ENCODE data around the gene OTOP1.
A peak's percentile ranks its signal among the peaks of the same experiment; 100 is the strongest.
"Not testable (repeated sequence)": the region's sequence is repeated elsewhere in the genome, so short reads cannot be mapped to it uniquely, and the experiment has no call there.

Gene OTOP1

GRCh38 chr4:4216648-4217047 is 10.1 kb downstream of the OTOP1 start:
- ATAC-seq (replicated peaks) (no peak), DNase-seq (no peak)
- Mint-ChIP-seq H3K27me3 (peaks cover 18 to 40% of the 10 kb centered on the region in 2 donors), H3K9me3 (no peaks in the 10 kb centered on the region), H3K27ac (no peak overlapping the region), H3K36me3 (ENCODE audit: insufficient read depth) (no peaks in the 10 kb centered on the region), H3K4me1 (ENCODE audit: low read depth in 2 of 2) (no peaks in the 10 kb centered on the region), H3K4me3 (no peak overlapping the region)

GRCh38 chr4:4213674-4214073 is 13.1 kb downstream of the OTOP1 start:
- not testable (repeated sequence) for H3K4me3 Mint-ChIP-seq; H3K36me3 Mint-ChIP-seq (ENCODE audit: insufficient read depth); H3K27ac Mint-ChIP-seq; H3K9me3 Mint-ChIP-seq; ATAC-seq (replicated peaks); DNase-seq; H3K4me1 Mint-ChIP-seq (ENCODE audit: low read depth in 2 of 2)
- H3K27me3 Mint-ChIP-seq, result peaks cover 40 to 56% of the 10 kb centered on the region in 2 donors

GRCh38 chr4:4206204-4206603 is 20.5 kb downstream of the OTOP1 start:
- no peak for ATAC-seq (replicated peaks)
- DNase-seq, result no peak
- Mint-ChIP-seq H3K27ac (no peak overlapping the region), H3K36me3 (ENCODE audit: insufficient read depth) (peaks cover 4% of the 10 kb centered on the region), H3K9me3 (no peaks in the 10 kb centered on the region), H3K4me3 (no peak overlapping the region), H3K4me1 (ENCODE audit: low read depth in 2 of 2) (no peaks in the 10 kb centered on the region), H3K27me3 (peaks cover 72 to 91% of the 10 kb centered on the region in 2 donors)

- H3K4me3 Mint-ChIP-seq, result no peak overlapping the region
- H3K4me1 Mint-ChIP-seq (ENCODE audit: low read depth in 2 of 2), result no peaks in the 10 kb centered on the region
- no peak overlapping the region for H3K27ac Mint-ChIP-seq
- ATAC-seq (replicated peaks) (no peak), DNase-seq (no peak)
- H3K27me3 Mint-ChIP-seq, result peaks cover 55 to 75% of the 10 kb centered on the region in 2 donors
- peaks cover 6% of the 10 kb centered on the region for H3K36me3 Mint-ChIP-seq (ENCODE audit: insufficient read depth)
- H3K9me3 Mint-ChIP-seq, result no peaks in the 10 kb centered on the region
These were observed 22.4 kb downstream of the OTOP1 start for GRCh38 chr4:4204401-4204745.

GRCh38 chr4:4203688-4204400 is 22.9 kb downstream of the OTOP1 start:
- Mint-ChIP-seq H3K4me3 (no peak overlapping the region), H3K36me3 (ENCODE audit: insufficient read depth) (peaks cover 6% of the 10 kb centered on the region), H3K27ac (no peak overlapping the region), H3K4me1 (ENCODE audit: low read depth in 2 of 2) (no peaks in the 10 kb centered on the region), H3K9me3 (no peaks in the 10 kb centered on the region), H3K27me3 (peaks cover 54 to 71% of the 10 kb centered on the region in 2 donors)
- DNase-seq (no peak), ATAC-seq (replicated peaks) (no peak)

- Mint-ChIP-seq H3K36me3 (ENCODE audit: insufficient read depth) (peaks cover 6% of the 10 kb centered on the region), H3K27ac (no peak overlapping the region), H3K9me3 (no peaks in the 10 kb centered on the region), H3K27me3 (peaks cover 51 to 70% of the 10 kb centered on the region in 2 donors), H3K4me1 (ENCODE audit: low read depth in 2 of 2) (no peaks in the 10 kb centered on the region), H3K4me3 (no peak overlapping the region)
- DNase-seq, result no peak
- no peak for ATAC-seq (replicated peaks)
These were observed 24.2 kb downstream of the OTOP1 start for GRCh38 chr4:4202510-4202909.

GRCh38 chr4:4200624-4201023 is 26.1 kb downstream of the OTOP1 start:
- H3K4me1 Mint-ChIP-seq (ENCODE audit: low read depth in 2 of 2), result no peaks in the 10 kb centered on the region
- H3K4me3 Mint-ChIP-seq, result no peak overlapping the region
- DNase-seq, result no peak
- no peak for ATAC-seq (replicated peaks)
- H3K27ac Mint-ChIP-seq, result no peak overlapping the region
- peaks cover 47 to 69% of the 10 kb centered on the region in 2 donors for H3K27me3 Mint-ChIP-seq
- H3K36me3 Mint-ChIP-seq (ENCODE audit: insufficient read depth), result peaks cover 3% of the 10 kb centered on the region
- no peaks in the 10 kb centered on the region for H3K9me3 Mint-ChIP-seq

GRCh38 chr4:4195354-4195753 is 31.4 kb downstream of the OTOP1 start:
- Mint-ChIP-seq H3K9me3 (no peaks in the 10 kb centered on the region), H3K36me3 (ENCODE audit: insufficient read depth) (no peaks in the 10 kb centered on the region), H3K4me3 (no peak overlapping the region), H3K4me1 (ENCODE audit: low read depth in 2 of 2) (peaks cover 2 to 3% of the 10 kb centered on the region in 2 donors), H3K27me3 (peaks cover 64 to 75% of the 10 kb centered on the region in 2 donors), H3K27ac (no peak overlapping the region)
- no peak for DNase-seq
- ATAC-seq (replicated peaks), result no peak

GRCh38 chr4:4188557-4188956 is 38.2 kb downstream of the OTOP1 start:
- not testable (repeated sequence) for H3K4me1 Mint-ChIP-seq (ENCODE audit: low read depth in 2 of 2); H3K4me3 Mint-ChIP-seq; H3K9me3 Mint-ChIP-seq; ATAC-seq (replicated peaks); H3K36me3 Mint-ChIP-seq (ENCODE audit: insufficient read depth); H3K27ac Mint-ChIP-seq; DNase-seq
- peaks cover 58 to 75% of the 10 kb centered on the region in 2 donors for H3K27me3 Mint-ChIP-seq

GRCh38 chr4:4185528-4185927 is 41.2 kb downstream of the OTOP1 start:
- H3K27ac Mint-ChIP-seq, result no peak overlapping the region
- no peak overlapping the region for H3K4me3 Mint-ChIP-seq
- DNase-seq, result no peak
- H3K4me1 Mint-ChIP-seq (ENCODE audit: low read depth in 2 of 2), result peaks cover 0 to 4% of the 10 kb centered on the region in 2 donors
- H3K9me3 Mint-ChIP-seq, result no peaks in the 10 kb centered on the region
- peaks cover 56 to 75% of the 10 kb centered on the region in 2 donors for H3K27me3 Mint-ChIP-seq
- peaks cover 5% of the 10 kb centered on the region for H3K36me3 Mint-ChIP-seq (ENCODE audit: insufficient read depth)
- no peak for ATAC-seq (replicated peaks)

GRCh38 chr4:4182835-4183568 is 43.7 kb downstream of the OTOP1 start:
- DNase-seq (peak in 1 of 3 experiments; percentile 12), ATAC-seq (replicated peaks) (no peak)
- no peaks in the 10 kb centered on the region for H3K9me3 Mint-ChIP-seq
- peaks cover 0 to 4% of the 10 kb centered on the region in 2 donors for H3K4me1 Mint-ChIP-seq (ENCODE audit: low read depth in 2 of 2)
- H3K4me3 Mint-ChIP-seq, result no peak overlapping the region
- no peak overlapping the region for H3K27ac Mint-ChIP-seq
- peaks cover 66 to 83% of the 10 kb centered on the region in 2 donors for H3K27me3 Mint-ChIP-seq
- peaks cover 6% of the 10 kb centered on the region for H3K36me3 Mint-ChIP-seq (ENCODE audit: insufficient read depth)

GRCh38 chr4:4170596-4171150 is 56.1 kb downstream of the OTOP1 start:
- H3K27ac Mint-ChIP-seq, result no peak overlapping the region
- H3K4me3 Mint-ChIP-seq, result no peak overlapping the region
- peaks cover 40 to 72% of the 10 kb centered on the region in 2 donors for H3K27me3 Mint-ChIP-seq
- ATAC-seq (replicated peaks) (no peak), DNase-seq (no peak)
- no peaks in the 10 kb centered on the region for H3K4me1 Mint-ChIP-seq (ENCODE audit: low read depth in 2 of 2)
- H3K9me3 Mint-ChIP-seq, result no peaks in the 10 kb centered on the region
- no peaks in the 10 kb centered on the region for H3K36me3 Mint-ChIP-seq (ENCODE audit: insufficient read depth)

GRCh38 chr4:4167981-4168780 is 58.5 kb downstream of the OTOP1 start:
- H3K36me3 Mint-ChIP-seq (ENCODE audit: insufficient read depth); DNase-seq; H3K4me1 Mint-ChIP-seq (ENCODE audit: low read depth in 2 of 2); H3K27ac Mint-ChIP-seq; H3K9me3 Mint-ChIP-seq; H3K4me3 Mint-ChIP-seq; ATAC-seq (replicated peaks): not testable (repeated sequence)
- peaks cover 38 to 73% of the 10 kb centered on the region in 2 donors for H3K27me3 Mint-ChIP-seq
